Fibroblast of skin of left quadriceps (primary cell): ENCODE measurements around the gene TPO.
"Not testable (repeated sequence)": the region's sequence is repeated elsewhere in the genome, so short reads cannot be mapped to it uniquely, and the experiment has no call there.

Source experiments
- DNase-seq, 2 experiments: peaks; one replicate each; pipeline ENCODE4 v3.0.0-alpha.2; 2013; ENCODE audit warnings: low read depth in 2 of 2

Gene TPO

DNA sequence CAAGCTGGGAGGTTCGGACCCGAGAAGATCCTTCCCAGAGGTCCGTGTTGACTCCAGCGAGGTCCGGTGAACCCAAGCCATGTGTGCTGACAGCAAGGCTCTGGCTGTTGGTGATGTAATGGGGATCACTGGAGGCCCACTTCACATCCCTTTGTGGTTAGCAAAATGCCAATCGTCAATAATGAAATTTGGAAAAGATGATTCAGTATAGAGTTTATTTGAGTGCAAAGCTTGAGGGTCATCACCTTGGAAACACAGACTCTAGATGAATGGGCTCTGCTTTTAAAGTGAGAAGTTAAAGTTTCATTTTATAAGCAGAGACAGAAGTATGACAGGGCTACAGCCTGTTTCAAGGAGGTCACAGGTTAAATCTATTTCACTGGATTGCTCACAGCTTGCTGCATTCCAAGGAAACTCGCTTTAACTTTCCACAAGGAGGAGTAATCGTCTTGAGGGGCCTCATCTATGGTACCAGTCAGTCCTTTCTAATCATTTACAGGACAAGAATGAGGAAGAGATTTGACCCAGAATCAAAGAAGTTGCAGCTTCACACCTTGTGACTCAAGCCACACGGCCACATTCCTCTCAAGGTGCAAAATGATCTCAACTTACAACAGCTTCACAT is 140.5 kb downstream of the TPO start:
- DNase-seq, result peak; percentile 51

DNA sequence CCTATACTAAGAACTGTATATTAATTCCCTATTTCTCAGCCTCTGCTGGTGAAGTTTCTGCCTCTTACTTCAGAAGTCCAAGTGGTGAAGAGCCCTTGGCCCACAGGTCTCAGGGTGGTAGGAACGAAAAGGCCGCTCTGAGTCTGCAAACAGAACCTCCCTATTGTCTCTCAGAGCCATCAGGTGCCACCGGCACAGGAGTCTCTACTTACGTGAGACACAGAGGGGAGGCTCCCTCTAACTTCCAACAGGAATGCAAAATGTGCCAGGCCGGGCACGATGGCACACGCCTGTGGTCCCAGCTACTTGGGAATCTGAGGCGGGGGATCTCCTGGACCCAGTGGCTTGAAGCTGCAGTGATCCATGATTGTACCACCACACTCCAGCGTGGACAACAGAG is 143.0 kb downstream of the TPO start:
- DNase-seq, result no peak

DNA sequence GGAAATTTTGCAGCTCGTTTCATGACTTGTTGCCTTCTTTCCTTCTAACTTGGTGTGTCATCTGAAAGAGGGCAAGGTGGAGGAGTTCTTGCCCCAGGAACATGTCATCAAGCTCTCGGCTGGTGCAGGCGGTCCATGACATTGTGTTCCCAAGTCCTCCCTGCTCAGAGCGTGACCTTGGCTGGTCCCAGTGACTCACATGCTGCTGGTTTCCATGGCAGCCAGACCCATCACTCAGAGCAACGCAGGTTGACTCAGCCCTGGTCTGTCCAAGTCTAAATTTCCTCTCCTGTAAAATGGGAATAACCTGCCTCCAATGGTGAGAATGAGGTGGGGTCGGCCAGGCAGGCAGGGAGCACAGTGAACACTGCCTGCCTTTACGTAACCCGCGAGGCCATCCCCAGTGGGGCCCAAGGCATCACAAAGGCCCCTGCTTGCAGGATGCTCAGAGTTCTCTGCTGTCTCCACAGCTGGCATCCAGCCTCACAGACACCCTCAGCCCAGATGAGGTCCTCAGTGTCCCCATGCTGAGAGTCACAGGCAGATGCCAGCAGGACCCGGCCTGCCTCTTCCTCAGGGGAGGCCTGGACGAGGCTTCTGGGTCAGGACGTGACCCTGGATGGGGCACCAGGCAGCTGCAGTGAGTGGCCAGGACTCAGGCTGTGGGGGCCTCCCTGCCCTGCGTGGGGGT is 143.7 kb downstream of the TPO start:
- no peak for DNase-seq

DNA sequence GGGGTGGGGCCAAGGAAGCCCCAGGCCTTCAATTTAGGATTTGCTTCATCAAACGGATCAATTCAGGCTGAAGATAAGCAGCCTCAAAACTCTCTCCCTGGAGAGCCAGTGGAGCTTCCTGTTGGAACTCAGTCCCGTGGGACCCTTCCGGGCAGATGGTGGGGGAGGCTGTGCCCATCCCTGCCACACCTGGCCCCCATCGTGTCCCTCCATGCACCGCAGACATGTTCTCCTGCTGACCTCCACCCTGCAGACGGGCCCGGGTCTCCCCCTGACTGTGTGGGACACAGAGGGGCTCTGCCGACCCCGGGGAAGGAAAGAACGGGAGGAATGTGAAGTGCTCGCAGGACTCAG is 144.2 kb downstream of the TPO start:
- DNase-seq, result no peak

DNA sequence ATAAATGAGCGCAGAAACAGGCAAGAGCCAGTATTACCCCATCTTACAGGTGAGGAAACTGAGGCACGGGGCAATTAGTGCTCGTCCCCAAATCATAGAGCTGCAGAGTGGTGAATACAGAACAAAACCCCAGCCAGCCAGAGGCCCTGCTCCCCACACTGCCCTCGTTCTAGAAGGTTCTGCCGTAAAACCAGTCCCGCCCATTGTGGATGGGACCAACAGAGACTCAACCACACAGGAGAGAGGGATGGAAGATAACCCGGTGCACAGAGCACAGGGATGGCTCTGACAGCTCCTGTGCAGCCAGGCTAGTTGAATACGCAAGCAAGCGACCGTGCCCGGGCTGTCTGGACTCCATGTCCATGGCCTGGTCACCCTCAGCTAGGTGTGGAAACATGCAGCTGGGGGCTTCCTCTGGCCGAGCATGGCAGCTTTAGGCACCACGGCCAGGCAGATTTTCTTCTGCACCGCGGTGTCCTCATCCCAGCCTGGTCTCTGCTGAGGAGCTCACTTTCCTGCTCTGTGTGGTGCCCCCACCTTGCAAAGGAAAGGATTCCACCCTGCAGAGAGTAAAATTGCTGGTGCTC is 146.4 kb downstream of the TPO start:
- DNase-seq, result no peak

DNA sequence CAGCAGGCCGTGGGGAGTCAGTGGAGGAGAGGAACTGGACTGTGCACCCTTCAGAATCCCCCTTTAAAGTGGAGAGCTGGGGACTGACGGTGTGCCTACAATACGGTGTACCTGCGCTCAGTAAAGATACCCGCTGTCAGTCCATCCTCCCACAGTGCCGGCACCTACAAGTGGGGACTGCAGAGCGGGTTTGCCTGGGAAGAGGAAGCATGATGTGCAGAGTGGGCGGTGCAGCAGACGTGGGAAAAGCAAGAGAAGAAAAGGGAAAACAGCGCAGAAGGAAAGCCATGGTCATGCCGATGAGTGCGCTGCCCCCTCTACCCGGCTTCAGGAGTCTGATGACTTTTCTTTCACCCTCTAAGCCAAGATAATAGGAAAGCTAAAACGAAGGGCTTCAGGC is 148.0 kb downstream of the TPO start:
- no peak for DNase-seq

DNA sequence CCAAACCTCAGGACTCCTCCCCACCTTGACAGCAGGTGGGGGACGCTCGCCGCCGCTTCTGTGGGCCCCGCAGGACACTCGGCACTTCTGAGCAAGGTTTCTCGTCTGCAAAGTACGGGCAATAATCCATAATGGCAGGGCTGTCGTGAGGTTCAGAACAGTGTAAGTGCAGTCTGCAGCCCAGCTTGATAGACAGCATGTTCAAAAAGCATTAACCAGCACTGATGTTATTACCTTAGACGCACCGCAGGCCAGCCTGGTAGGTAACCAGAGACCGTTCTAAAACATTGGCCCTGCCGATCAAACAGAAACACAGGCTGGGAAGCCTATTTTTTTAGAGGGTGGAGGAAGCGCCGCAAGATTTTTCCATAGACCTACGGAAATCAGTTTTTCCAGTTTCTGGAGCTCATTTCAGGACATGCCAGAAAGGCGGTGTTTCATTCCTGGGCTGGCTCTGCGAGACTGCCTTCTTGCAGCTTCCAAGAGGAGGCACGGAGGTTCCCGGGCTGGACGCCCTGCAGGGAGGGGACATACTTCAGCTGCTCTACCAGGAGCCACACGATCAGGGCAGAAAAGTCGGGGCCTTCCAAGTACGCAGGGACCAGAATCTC is 148.7 kb downstream of the TPO start:
- no peak for DNase-seq

DNA sequence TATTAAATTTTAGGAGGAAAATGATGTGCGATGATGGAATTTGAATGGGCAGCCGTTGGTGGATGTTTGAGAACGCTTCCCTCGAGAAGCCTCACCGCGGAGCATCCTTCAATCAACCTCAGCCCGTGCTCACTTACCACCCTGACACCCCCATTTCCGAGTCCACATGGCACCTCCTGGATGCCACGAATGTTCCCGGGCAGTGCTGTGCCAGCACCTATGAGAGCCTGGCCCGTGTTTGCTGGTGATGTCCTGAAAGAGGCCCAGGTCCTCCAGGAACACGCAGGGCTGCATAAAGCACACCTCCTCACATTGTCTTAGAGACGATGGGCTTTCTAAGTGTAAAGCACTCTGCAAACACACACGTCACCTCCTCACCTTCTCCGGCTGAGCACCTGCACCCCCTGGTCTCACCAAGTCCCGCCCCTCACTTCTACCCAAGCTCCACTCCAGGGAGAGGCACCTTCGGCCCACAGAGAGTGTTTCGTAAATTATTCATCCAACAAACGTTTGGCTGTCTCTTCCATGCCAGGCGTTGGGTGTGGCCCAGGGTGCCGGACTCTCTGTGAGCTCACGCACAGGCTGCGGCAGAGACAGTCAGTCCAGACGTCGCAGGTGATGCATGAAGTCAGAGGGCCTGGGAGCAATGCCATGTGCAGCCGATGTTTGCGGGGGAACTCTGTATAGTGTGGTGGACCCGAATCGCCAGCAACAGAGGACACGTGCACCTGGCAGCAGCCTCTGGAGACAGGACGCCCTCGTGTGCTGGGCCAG is 150.0 kb downstream of the TPO start:
- no peak for DNase-seq

DNA sequence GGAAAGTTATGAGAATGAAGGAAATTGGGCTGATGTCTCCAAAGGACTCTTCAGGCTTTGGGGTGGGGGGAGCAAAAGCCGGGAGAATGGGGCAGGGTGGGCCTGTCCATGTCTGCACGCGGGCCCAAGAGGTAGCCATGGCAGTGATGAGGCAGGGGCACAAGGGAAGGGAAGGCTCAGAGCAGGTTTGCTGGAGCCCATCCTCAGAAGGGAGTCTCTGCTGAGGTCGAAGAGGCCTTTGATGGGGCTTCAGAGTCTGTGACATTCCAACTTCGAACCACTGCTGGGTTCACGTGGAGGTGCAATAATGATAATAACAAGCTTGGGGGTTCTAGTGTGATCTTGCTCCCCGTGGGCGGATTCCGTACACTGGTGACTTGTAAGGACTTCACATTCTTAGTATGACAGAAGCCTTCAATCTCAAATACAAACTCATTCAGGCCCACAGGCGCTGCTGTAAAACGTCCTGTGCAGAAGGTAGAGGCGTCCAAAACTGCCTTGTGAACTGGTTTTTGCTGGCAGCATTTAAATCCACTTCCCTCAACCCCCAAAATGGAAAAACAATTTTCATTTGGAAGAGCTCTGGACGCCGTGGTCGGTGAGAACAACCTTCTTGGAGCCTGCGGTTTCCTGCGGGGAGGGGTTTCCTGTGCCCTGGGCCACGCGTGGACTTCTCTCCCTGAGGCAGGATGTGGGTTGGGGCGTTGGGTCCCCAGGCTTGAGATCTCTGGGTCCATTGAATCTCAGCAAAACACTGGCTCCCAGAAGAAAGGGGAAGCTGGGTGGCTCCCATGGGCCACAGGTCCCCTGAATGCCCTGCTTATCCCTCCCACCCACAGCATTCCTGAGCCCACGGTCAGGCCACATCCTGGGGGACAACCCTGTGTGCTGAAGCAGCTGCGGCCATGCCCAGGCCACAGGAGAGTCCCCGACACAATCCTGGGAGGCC is 151.0 kb downstream of the TPO start:
- no peak for DNase-seq

DNA sequence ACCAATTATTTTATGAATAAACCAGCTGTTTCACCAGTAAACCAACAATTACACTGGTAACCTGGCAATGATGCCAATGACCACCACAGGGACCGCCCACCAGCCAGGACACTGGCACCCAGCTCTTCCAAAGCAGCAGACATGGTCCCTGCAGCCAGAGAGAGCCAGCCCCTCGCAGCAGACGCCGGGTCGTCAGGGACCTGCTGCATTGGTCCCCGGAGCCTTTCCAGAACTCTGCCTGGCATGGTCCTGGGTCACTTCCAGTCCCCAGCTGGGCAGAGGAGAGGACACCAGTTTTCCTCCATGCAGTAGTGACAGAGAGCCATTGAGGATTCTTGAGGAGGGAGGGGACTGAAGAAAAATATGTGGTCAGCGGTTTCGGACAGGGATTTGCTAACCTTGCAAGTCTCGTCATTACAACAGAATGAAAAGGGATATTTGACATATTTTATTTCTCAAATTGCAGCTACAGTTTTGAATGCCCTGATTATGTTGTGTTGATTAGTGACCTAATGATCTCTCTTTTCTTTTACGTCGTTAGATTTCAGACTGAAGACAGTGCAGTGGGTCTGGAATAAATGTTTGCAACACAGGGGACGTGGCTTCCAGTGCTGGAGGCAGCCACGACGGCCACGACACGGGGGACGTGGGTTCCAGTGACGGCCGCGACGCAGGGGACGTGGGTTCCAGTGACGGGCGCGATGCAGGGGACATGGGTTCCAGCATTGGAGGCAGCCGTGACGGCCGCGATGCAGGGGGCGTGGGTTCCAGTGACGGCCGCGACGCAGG is 154.5 kb downstream of the TPO start:
- DNase-seq, result no peak

DNA sequence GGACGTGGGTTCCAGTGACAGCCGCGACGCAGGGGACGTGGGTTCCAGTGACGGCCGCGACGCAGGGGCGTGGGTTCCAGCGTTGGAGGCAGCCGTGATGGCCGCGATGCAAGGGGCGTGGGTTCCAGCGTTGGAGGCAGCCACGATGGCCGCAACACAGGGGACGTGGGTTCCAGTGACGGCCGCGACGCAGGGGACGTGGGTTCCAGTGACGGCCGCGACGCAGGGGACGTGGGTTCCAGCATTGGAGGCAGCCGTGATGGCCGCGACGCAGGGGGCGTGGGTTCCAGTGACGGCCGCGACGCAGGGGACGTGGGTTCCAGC is 155.0 kb downstream of the TPO start:
- DNase-seq, result not testable (repeated sequence)

DNA sequence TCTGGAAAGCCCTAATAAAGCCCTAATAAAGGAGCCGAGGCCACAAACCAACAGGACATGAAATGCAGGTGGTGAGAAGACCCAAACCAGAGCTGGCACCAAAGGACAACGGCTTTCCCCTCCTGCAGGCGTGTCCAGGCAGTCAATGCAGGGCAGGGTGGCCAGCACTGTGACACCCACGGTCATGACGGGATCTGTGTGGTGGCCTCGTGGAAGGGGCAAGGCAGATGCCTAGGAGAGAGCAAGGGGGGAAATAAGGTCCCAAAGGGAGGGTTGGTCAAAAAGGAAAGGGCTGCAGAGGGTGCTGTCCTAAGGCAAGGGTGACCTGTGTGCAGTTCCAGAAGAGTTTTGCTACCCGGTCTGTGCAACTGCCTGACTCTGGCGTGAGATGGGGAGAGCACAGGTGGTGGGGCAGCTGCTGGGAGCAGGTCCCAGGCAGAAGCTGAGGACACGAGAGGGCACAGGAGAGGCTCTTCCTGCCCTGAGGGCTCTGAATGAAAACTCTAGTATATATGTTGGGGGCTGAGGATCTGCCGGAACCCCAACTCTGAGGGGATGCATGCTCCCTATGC is 156.7 kb downstream of the TPO start:
- no peak for DNase-seq

DNA sequence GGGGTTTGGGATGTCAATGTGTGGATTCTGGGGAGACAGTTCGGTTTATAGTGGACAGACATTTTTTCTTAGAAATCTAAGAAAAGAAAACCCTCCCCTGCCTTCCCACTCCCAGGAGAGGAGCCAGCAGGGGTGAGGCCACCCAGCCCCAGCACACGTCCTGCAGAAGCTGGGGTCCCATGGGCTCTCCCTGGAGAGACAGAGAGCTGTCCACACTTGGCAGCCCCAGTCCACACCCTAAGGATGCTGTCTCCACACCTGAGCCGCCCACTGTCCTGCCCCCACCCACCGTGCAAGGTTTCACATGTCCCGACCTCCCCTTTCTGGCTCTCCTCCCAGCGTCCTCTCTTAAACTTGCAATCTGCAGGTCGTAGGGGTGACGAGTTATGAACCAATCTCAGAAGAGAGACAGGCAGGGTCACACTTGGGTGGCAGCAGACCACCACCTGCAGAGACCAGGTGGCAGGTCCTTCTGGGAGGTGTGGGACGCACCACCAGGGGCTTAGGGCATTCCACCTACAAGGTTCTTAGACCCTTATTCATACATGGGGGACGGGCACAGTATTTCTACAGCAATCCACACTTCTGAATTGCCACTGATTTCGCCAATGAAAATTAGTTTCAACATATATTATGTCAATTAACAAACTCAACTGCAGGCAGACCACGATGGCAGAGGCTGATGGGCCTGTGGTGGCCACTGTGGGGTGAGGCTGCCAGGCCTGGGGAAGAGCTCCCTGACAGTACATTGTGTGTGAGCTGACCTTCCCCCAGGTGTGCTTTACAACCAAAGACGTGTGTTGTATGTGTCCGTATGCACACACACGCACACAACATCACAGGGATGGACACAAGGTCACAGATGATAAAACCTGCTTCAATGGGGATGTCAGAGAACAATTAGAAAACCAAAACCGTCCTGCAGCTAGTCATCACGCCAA is 158.5 kb downstream of the TPO start:
- DNase-seq, result no peak

DNA sequence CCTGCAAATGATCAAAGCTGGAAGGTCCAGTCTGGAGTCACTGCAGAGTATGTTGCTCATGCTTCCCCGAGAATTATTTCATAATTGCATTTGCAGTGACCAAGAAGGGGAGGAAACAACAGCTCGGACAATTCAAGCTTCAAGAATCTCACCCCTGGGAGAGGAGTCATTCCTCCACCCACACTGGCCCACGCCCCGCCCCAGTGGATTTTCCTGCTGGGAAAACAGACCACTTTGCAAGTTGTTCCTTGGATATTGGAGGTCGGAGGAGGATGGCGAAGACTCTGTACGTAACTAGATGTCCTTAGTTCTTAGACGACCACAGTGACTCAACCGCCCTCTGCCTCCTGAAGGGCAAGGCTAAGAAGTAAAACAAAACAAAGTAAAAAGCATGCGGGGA is 159.4 kb downstream of the TPO start:
- DNase-seq, result no peak

DNA sequence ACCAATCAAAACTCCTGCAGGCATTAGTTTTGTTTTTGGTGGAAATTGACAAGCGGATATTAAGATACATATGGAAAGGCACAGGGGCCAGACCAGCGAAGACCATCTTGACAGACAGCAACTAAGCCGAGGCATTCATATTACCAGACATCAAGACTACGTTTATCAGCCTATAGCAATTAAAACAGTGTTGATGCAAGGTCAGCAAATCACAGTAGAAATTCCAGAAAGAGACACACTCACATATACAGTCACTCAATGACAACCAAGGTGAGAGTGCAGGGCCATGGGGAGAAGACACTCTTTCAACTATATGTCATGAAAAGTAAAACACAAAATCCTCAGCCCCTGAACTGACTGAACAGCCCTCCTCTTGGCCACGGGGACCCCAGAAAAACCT is 164.6 kb downstream of the TPO start:
- no peak for DNase-seq

DNA sequence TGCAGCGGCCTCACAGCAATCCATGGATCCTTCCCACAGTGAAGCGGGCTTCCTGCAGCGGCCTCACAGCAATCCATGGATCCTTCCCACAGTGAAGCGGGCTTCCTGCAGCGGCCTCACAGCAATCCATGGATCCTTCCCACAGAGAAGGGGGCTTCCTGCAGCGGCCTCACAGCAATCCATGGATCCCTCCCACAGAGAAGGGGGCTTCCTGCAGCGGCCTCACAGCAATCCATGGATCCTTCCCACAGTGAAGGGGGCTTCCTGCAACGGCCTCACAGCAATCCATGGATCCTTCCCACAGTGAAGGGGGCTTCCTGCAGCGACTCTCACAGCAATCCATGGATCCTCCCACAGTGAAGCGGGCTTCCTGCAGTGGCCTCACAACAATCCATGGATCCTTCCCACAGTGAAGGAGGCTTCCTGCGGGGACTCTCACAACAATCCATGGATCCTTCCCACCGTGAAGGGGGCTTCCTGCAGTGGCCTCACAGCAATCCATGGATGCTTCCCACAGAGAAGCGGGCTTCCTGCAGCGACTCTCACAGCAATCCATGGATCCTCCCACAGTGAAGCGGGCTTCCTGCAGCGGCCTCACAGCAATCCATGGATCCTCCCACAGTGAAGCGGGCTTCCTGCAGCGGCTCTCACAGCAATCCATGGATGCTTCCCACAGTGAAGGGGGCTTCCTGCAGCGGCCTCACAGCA is 168.1 kb downstream of the TPO start:
- DNase-seq, result not testable (repeated sequence)

DNA sequence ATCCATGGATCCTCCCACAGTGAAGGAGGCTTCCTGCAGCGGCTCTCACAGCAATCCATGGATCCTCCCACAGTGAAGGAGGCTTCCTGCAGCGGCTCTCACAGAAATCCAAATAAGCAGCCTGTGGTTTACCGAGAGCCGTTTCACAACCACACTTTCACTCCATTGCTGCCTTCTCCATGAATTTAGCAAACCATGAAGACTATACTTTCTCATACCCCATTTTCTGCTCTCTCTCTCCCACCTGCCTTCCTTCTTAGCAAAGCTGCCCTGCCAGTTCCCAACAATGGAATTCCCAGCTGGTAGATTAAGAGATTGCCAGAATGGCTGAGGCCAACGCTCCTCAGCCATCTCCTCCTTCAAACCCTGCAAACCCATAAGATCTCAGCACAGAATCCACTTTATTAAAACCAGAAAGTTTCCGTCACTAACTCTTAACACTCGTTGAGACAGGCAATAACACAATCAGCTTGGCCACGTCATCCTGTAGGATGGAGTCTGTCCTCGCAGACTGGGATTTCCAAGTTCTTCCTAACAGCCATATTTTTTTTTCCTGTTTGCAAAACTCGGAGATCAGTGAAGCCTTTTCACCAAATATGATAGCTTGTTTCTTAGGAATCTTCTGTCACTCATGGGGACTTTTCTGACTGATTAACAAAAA is 168.8 kb downstream of the TPO start:
- peak in 1 of 2 experiments; percentile 30 for DNase-seq

DNA sequence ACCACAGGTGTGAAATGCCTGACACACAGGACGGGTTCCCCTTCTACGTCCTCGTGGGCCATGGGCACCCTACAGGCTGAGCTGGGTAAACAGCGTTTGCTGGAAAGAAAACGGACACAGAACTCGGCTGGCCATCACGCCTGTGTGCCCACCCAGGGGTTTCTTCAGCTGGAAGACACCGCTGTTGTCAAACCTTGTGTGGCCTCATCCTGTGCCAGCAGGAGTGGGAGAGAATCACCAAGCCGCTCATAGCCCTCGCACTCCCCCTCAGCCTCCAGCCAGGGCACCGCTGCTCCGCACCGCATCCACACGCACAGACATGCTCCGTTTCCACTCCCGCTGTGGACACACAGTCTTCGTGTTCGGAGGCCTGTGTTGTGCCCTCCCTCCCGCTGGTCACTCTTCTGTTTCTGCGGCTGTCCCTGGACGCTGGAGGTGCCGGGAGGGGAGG is 169.7 kb downstream of the TPO start:
- DNase-seq, result no peak
